HG02870 (cell line): ENCODE data around the gene RAD17.
"Not testable (repeated sequence)": the region's sequence is repeated elsewhere in the genome, so short reads cannot be mapped to it uniquely, and the experiment has no call there.

ENCODE experiments used
- ATAC-seq: cut with Tn5 transposase; IDR thresholded peaks from one replicate; pipeline ENCODE4 v1.9.1; 2021; ENCODE audit warnings: mild to moderate bottlenecking, moderate library complexity; ENCODE audit not compliant: unreplicated experiment

RAD17 gene

GRCh38 chr5:69454460-69455249, 85.0 kb downstream of the RAD17 start:
- no peak for ATAC-seq

- not testable (repeated sequence) for ATAC-seq
These were observed 85.9 kb downstream of the RAD17 start for GRCh38 chr5:69455428-69455988.

GRCh38 chr5:69462170-69462569, 92.6 kb downstream of the RAD17 start:
- no peak for ATAC-seq
